ENCODE data around the gene BPIFB3. TPM values are rescaled to one million over a fixed set of nuclear protein-coding genes. Genes with fewer than 3 reads are reported as not detected.

The BPIFB3 gene
- total and polyA plus RNA-seq, 2 of the 13 experiments (the other 11 are each of a cell fraction or from before 2014, with no cell fraction given) = 0.09 TPM; not detected in 1

GRCh38 chr20:33008336-33009213 lies 45.1 kb upstream of the BPIFB3 start (continued):
- TF ChIP-seq EEA1 (CRISPR knock-in tag; IDR thresholded peaks at IDR 0.05; ENCODE audit: borderline replicate concordance) (no peak), ZNF597 (CRISPR knock-in tag; IDR thresholded peaks at IDR 0.05) (0 out of 2 replicates have a peak, but pooled peaks have one; percentile 22), ZNF724P (CRISPR knock-in tag; IDR thresholded peaks at IDR 0.05; ENCODE audit: borderline replicate concordance) (peak; percentile 46; the same call in 1 of the 2 replicates), ZNF207 (IDR thresholded peaks at IDR 0.05; ENCODE audit: borderline replicate concordance) (no peak), STAG1 (CRISPR knock-in tag; IDR thresholded peaks at IDR 0.05) (no peak), CSRNP1 (CRISPR knock-in tag; IDR thresholded peaks at IDR 0.05) (0 out of 2 replicates have a peak, but pooled peaks have one; percentile 19), CREB3 (CRISPR knock-in tag; IDR thresholded peaks at IDR 0.05) (peak; percentile 77; the same call in 1 of the 2 replicates), POLR2AphosphoS5 (IDR thresholded peaks at IDR 0.05; ENCODE audit: low read depth, low read length) (peak; percentile 33; the same call in 1 of the 2 replicates), ZNF644 (CRISPR knock-in tag; IDR thresholded peaks at IDR 0.05; ENCODE audit: low read depth) (no peak), REL (CRISPR knock-in tag; conservative IDR thresholded peaks at IDR 0.05) (peak; percentile 83; the same call in 1 of the 2 replicates), POLR2A (IDR thresholded peaks at IDR 0.05; ENCODE audit: insufficient read depth in 1 of 2, low read depth in 2 of 2, low read length in 2 of 2) (peak; percentile 10 to 47; a peak in 3 of 4 replicates), MTF1 (CRISPR knock-in tag; IDR thresholded peaks at IDR 0.05) (peak; percentile 51; the same call in 1 of the 2 replicates), ISX (CRISPR knock-in tag; conservative IDR thresholded peaks at IDR 0.05) (peak; percentile 74; the same call in 1 of the 2 replicates), ZNF326 (CRISPR knock-in tag; IDR thresholded peaks at IDR 0.05; ENCODE audit: borderline replicate concordance) (peak; percentile 82; the same call in 1 of the 2 replicates), IRF2 (CRISPR knock-in tag; IDR thresholded peaks at IDR 0.05) (peak; percentile 43; the same call in 1 of the 2 replicates), REXO4 (CRISPR knock-in tag; IDR thresholded peaks at IDR 0.05; ENCODE audit: borderline replicate concordance) (0 out of 2 replicates have a peak, but pooled peaks have one; percentile 73), TBP (CRISPR knock-in tag; IDR thresholded peaks at IDR 0.05) (no peak), ZNF556 (CRISPR knock-in tag; IDR thresholded peaks at IDR 0.05; ENCODE audit: borderline replicate concordance) (no peak), HNF4A (CRISPR knock-in tag; IDR thresholded peaks at IDR 0.05) (peak; percentile 40; the same call in 1 of the 2 replicates), ZNF251 (CRISPR knock-in tag; IDR thresholded peaks at IDR 0.05) (no peak; the same call in 1 of the 2 replicates), ZNF367 (CRISPR knock-in tag; IDR thresholded peaks at IDR 0.05; ENCODE audit: borderline replicate concordance) (0 out of 2 replicates have a peak, but pooled peaks have one; percentile 61), TCF7 (IDR thresholded peaks at IDR 0.05; ENCODE audit: low read depth) (0 out of 2 replicates have a peak, but pooled peaks have one; percentile 8), SRY (CRISPR knock-in tag; IDR thresholded peaks at IDR 0.05) (peak; percentile 32; the same call in 1 of the 2 replicates), ZNF552 (CRISPR knock-in tag; IDR thresholded peaks at IDR 0.05; ENCODE audit: borderline replicate concordance) (0 out of 2 replicates have a peak, but pooled peaks have one; percentile 53), ZNF83 (CRISPR knock-in tag; IDR thresholded peaks at IDR 0.05; ENCODE audit: borderline replicate concordance) (peak; percentile 70), ZNF10 (CRISPR knock-in tag; IDR thresholded peaks at IDR 0.05; ENCODE audit: borderline replicate concordance, low read depth) (no peak), STAT5B (CRISPR knock-in tag; IDR thresholded peaks at IDR 0.05) (peak; percentile 58; the same call in 1 of the 2 replicates)
